Caco-2 (cell line): Measurements from ENCODE around the gene BAHCC1. TPM values are rescaled to one million over a fixed set of nuclear protein-coding genes. Genes with fewer than 3 reads are reported as not detected.

ENCODE experiments used
- BruUV-seq: library from RNA; stranded (reverse); fragments of 400-500 nt; replicated peaks from 2 replicates; lab custom pipeline; 2021; lab: Mats Ljungman, UMichigan
- CTCF ChIA-PET: fragments of 300-600 bp; sonication (Branson Sonifier 250); formaldehyde crosslinking; loops from one replicate; lab custom pipeline; 2022; ENCODE audit warnings: antibody characterized with exemption; lab: Charles Lee
- POLR2A ChIA-PET: fragments of 300-600 bp; sonication (Branson Sonifier 250); formaldehyde crosslinking; loops from one replicate; lab custom pipeline; 2022; ENCODE audit warnings: antibody characterized with exemption; lab: Charles Lee
- DNase-seq, 2 experiments: peaks; one replicate each; pipeline versions ENCODE4 v3.0.0 to v3.0.0-alpha.2; 2020 to 2022
- H3K27me3 ChIP-seq: replicated peaks from 2 replicates; pipeline ENCODE4 v1.6.0; 2011; ENCODE audit warnings: low read length; ENCODE audit not compliant: control insufficient read depth, insufficient read depth
- H3K36me3 ChIP-seq: 2 replicates; pipeline ENCODE4 v1.5.1; 2011; ENCODE audit warnings: low read length; ENCODE audit not compliant: control insufficient read depth, insufficient read depth
- H3K4me1 ChIP-seq: fragments of 250-450 bp; sonication (Bioruptor Pico); 2 replicates; pipeline ENCODE4 v1.5.1; 2020; ENCODE audit warnings: mild to moderate bottlenecking
- H3K4me3 ChIP-seq: 2 replicates; pipeline ENCODE4 v1.5.1; 2011; ENCODE audit warnings: low read depth, mild to moderate bottlenecking, control low read depth, low read length
- H3K9me3 ChIP-seq: fragments of 250-450 bp; sonication (Bioruptor Pico); 2 replicates; pipeline ENCODE4 v1.5.1; 2020; ENCODE audit warnings: mild to moderate bottlenecking, moderate library complexity
- H3K27ac Mint-ChIP-seq: one replicate; pipeline ENCODE4 v1.8.0; 2022; ENCODE audit warnings: mixed read lengths; ENCODE audit not compliant: unreplicated experiment
- H3K27me3 Mint-ChIP-seq: one replicate; pipeline ENCODE4 v1.8.0; 2022; ENCODE audit warnings: mixed read lengths; ENCODE audit not compliant: insufficient read depth, unreplicated experiment
- H3K36me3 Mint-ChIP-seq: one replicate; pipeline ENCODE4 v1.8.0; 2022; ENCODE audit warnings: mild to moderate bottlenecking, mixed read lengths; ENCODE audit not compliant: insufficient read depth, unreplicated experiment
- H3K4me1 Mint-ChIP-seq: one replicate; pipeline ENCODE4 v1.8.0; 2022; ENCODE audit warnings: low read depth, mixed read lengths; ENCODE audit not compliant: unreplicated experiment
- H3K4me3 Mint-ChIP-seq: one replicate; pipeline ENCODE4 v1.8.0; 2022; ENCODE audit warnings: mild to moderate bottlenecking, moderate library complexity, mixed read lengths; ENCODE audit not compliant: unreplicated experiment
- H3K9me3 Mint-ChIP-seq: one replicate; pipeline ENCODE4 v1.8.0; 2022; ENCODE audit warnings: mixed read lengths; ENCODE audit not compliant: unreplicated experiment
- CTCF ChIP-seq, 2 experiments: fragments of 200-600 bp in 1 of 2; IDR thresholded peaks; 1 replicate in 1 of 2; 2 replicates in 1 of 2; pipeline versions ENCODE4 v1.5.1 to v1.8.0; 2011 to 2022; ENCODE audit warnings: antibody characterized with exemption in 1 of 2, control low read depth in 1 of 2, inconsistent platforms in 1 of 2, low read depth in 1 of 2, low read length in 1 of 2, mild to moderate bottlenecking in 1 of 2, moderate library complexity in 1 of 2; ENCODE audit not compliant: insufficient read depth in 1 of 2, severe bottlenecking in 1 of 2, unreplicated experiment in 1 of 2
- intact Hi-C: fragments of 100-400 bp; cut with micrococcal nuclease; formaldehyde crosslinking; loops from one replicate; pipeline ENCODE4 v1.10.0; 2022; ENCODE audit not compliant: unreplicated experiment
- total RNA-seq: library from RNA; stranded (reverse); gene quantifications from 2 replicates; pipeline ENCODE4 v1.2.3, GENCODE V29; 2022

BAHCC1 gene
- total RNA-seq, 1 experiment from 2014 or later, result 10.2 TPM

- POLR2A ChIA-PET, result no interaction called here
- H3K27ac Mint-ChIP-seq, result no peak overlapping the region
- no peaks in the 10 kb centered on the region for H3K9me3 Mint-ChIP-seq
These were observed 17.3 kb downstream of the BAHCC1 start for GRCh38 chr17:81412490-81413093.

GRCh38 chr17:81413497-81414135 is 18.4 kb downstream of the BAHCC1 start:
- no peaks in the 10 kb centered on the region for H3K9me3 Mint-ChIP-seq
- H3K4me3 ChIP-seq, result no peak overlapping the region
- intact Hi-C loops, result no loop called here
- no peak for TF ChIP-seq CTCF (IDR thresholded peaks at IDR 0.05; ENCODE audit: insufficient read depth in 1 of 2, low read depth in 1 of 2, low read length in 1 of 2, severe bottlenecking in 1 of 2, unreplicated experiment in 1 of 2)
- H3K36me3 ChIP-seq, result no peaks in the 10 kb centered on the region
- no peaks in the 10 kb centered on the region for H3K4me1 Mint-ChIP-seq
- H3K27ac Mint-ChIP-seq, result no peak overlapping the region
- no peak for DNase-seq
- ChIA-PET CTCF (no interaction called here), POLR2A (no interaction called here)
- BruUV-seq, result no TSS peak
- H3K4me3 Mint-ChIP-seq, result no peak overlapping the region
- no peaks in the 10 kb centered on the region for H3K27me3 ChIP-seq
- H3K27me3 Mint-ChIP-seq, result no peaks in the 10 kb centered on the region
- no peaks in the 10 kb centered on the region for H3K9me3 ChIP-seq
- 0 out of 2 replicates have a peak, but pooled peaks cover 5% of the 10 kb centered on the region for H3K4me1 ChIP-seq
- no peaks in the 10 kb centered on the region for H3K36me3 Mint-ChIP-seq

More at GRCh38 chr17:81412490-81413093, 17.3 kb downstream of the BAHCC1 start:
- DNase-seq, result no peak
- no peaks in the 10 kb centered on the region for H3K36me3 ChIP-seq
- Mint-ChIP-seq H3K4me1 (no peaks in the 10 kb centered on the region), H3K4me3 (no peak overlapping the region), H3K36me3 (peaks cover 5% of the 10 kb centered on the region), H3K27me3 (no peaks in the 10 kb centered on the region)
- no peaks in the 10 kb centered on the region for H3K9me3 ChIP-seq
- H3K4me3 ChIP-seq, result no peak overlapping the region
- TF ChIP-seq CTCF (IDR thresholded peaks at IDR 0.05; ENCODE audit: insufficient read depth in 1 of 2, low read depth in 1 of 2, low read length in 1 of 2, severe bottlenecking in 1 of 2, unreplicated experiment in 1 of 2), result no peak
- CTCF ChIA-PET, result no interaction called here
- intact Hi-C loops, result no loop called here
- no peaks in the 10 kb centered on the region for H3K27me3 ChIP-seq
- H3K4me1 ChIP-seq, result 0 out of 2 replicates have a peak, but pooled peaks cover 5% of the 10 kb centered on the region
- BruUV-seq, result no TSS peak

GRCh38 chr17:81414756-81415516 is 19.7 kb downstream of the BAHCC1 start:
- peaks cover 2% of the 10 kb centered on the region for H3K36me3 Mint-ChIP-seq
- no peak overlapping the region for H3K27ac Mint-ChIP-seq
- no peaks in the 10 kb centered on the region for H3K36me3 ChIP-seq
- ChIA-PET CTCF (no interaction called here), POLR2A (no interaction called here)
- H3K4me3 ChIP-seq, result no peak overlapping the region
- no TSS peak for BruUV-seq
- no peak overlapping the region for H3K4me3 Mint-ChIP-seq
- no peaks in the 10 kb centered on the region for H3K4me1 Mint-ChIP-seq
- intact Hi-C loops, result no loop called here
- no peak for TF ChIP-seq CTCF (IDR thresholded peaks at IDR 0.05; ENCODE audit: insufficient read depth in 1 of 2, low read depth in 1 of 2, low read length in 1 of 2, severe bottlenecking in 1 of 2, unreplicated experiment in 1 of 2)
- DNase-seq, result no peak
- H3K9me3 ChIP-seq, result no peaks in the 10 kb centered on the region
- peaks cover 11% of the 10 kb centered on the region for H3K4me1 ChIP-seq
- no peaks in the 10 kb centered on the region for H3K27me3 Mint-ChIP-seq
- H3K27me3 ChIP-seq, result no peaks in the 10 kb centered on the region
- no peaks in the 10 kb centered on the region for H3K9me3 Mint-ChIP-seq
